GM20000 (cell line): Measurements from ENCODE around the gene TPK1.
A peak's percentile ranks its signal among the peaks of the same experiment; 100 is the strongest.

Experiments used
- DNase-seq: peaks from one replicate; pipeline ENCODE4 v3.0.0; 2012; ENCODE audit warnings: low spot score
- CTCF ChIP-seq: IDR thresholded peaks from 2 replicates; pipeline ENCODE4 v1.5.1; 2012; ENCODE audit warnings: mild to moderate bottlenecking, control low read depth; ENCODE audit errors: extremely low read depth, missing control alignments

TPK1 gene

GRCh38 chr7:144836545-144836842 is 641 bp upstream of the TPK1 start:
- TF ChIP-seq CTCF, result no peak
- no peak for DNase-seq

- peak; percentile 43 for DNase-seq
- no peak for TF ChIP-seq CTCF
Measured at GRCh38 chr7:144835155-144835611, 670 bp downstream of the TPK1 start.

- no peak for TF ChIP-seq CTCF
- peak; percentile 73 for DNase-seq
Measured at GRCh38 chr7:144834641-144835144, 1.2 kb downstream of the TPK1 start.

- DNase-seq, result no peak
- TF ChIP-seq CTCF, result no peak
Measured at GRCh38 chr7:144830811-144831210, 5.0 kb downstream of the TPK1 start.

GRCh38 chr7:144830024-144830785 is 5.6 kb downstream of the TPK1 start:
- TF ChIP-seq CTCF, result no peak
- DNase-seq, result no peak

GRCh38 chr7:144827621-144828020 is 8.2 kb downstream of the TPK1 start:
- TF ChIP-seq CTCF, result no peak
- DNase-seq, result no peak

- TF ChIP-seq CTCF, result no peak
- no peak for DNase-seq
Measured at GRCh38 chr7:144826208-144826607, 9.6 kb downstream of the TPK1 start.
